Caco-2 (cell line): ENCODE data around the gene CAMK1D. TPM values are rescaled to one million over a fixed set of nuclear protein-coding genes. Genes with fewer than 3 reads are reported as not detected.

Experiments used
- BruUV-seq: library from RNA; stranded (reverse); fragments of 400-500 nt; replicated peaks from 2 replicates; lab custom pipeline; 2021; lab: Mats Ljungman, UMichigan
- CTCF ChIA-PET: fragments of 300-600 bp; sonication (Branson Sonifier 250); formaldehyde crosslinking; loops from one replicate; lab custom pipeline; 2022; ENCODE audit warnings: antibody characterized with exemption; lab: Charles Lee
- POLR2A ChIA-PET: fragments of 300-600 bp; sonication (Branson Sonifier 250); formaldehyde crosslinking; loops from one replicate; lab custom pipeline; 2022; ENCODE audit warnings: antibody characterized with exemption; lab: Charles Lee
- DNase-seq, 2 experiments: peaks; one replicate each; pipeline versions ENCODE4 v3.0.0 to v3.0.0-alpha.2; 2020 to 2022
- H3K27me3 ChIP-seq: replicated peaks from 2 replicates; pipeline ENCODE4 v1.6.0; 2011; ENCODE audit warnings: low read length; ENCODE audit not compliant: control insufficient read depth, insufficient read depth
- H3K36me3 ChIP-seq: 2 replicates; pipeline ENCODE4 v1.5.1; 2011; ENCODE audit warnings: low read length; ENCODE audit not compliant: control insufficient read depth, insufficient read depth
- H3K4me1 ChIP-seq: fragments of 250-450 bp; sonication (Bioruptor Pico); 2 replicates; pipeline ENCODE4 v1.5.1; 2020; ENCODE audit warnings: mild to moderate bottlenecking
- H3K4me3 ChIP-seq: 2 replicates; pipeline ENCODE4 v1.5.1; 2011; ENCODE audit warnings: low read depth, mild to moderate bottlenecking, control low read depth, low read length
- H3K9me3 ChIP-seq: fragments of 250-450 bp; sonication (Bioruptor Pico); 2 replicates; pipeline ENCODE4 v1.5.1; 2020; ENCODE audit warnings: mild to moderate bottlenecking, moderate library complexity
- H3K27ac Mint-ChIP-seq: one replicate; pipeline ENCODE4 v1.8.0; 2022; ENCODE audit warnings: mixed read lengths; ENCODE audit not compliant: unreplicated experiment
- H3K27me3 Mint-ChIP-seq: one replicate; pipeline ENCODE4 v1.8.0; 2022; ENCODE audit warnings: mixed read lengths; ENCODE audit not compliant: insufficient read depth, unreplicated experiment
- H3K36me3 Mint-ChIP-seq: one replicate; pipeline ENCODE4 v1.8.0; 2022; ENCODE audit warnings: mild to moderate bottlenecking, mixed read lengths; ENCODE audit not compliant: insufficient read depth, unreplicated experiment
- H3K4me1 Mint-ChIP-seq: one replicate; pipeline ENCODE4 v1.8.0; 2022; ENCODE audit warnings: low read depth, mixed read lengths; ENCODE audit not compliant: unreplicated experiment
- H3K4me3 Mint-ChIP-seq: one replicate; pipeline ENCODE4 v1.8.0; 2022; ENCODE audit warnings: mild to moderate bottlenecking, moderate library complexity, mixed read lengths; ENCODE audit not compliant: unreplicated experiment
- H3K9me3 Mint-ChIP-seq: one replicate; pipeline ENCODE4 v1.8.0; 2022; ENCODE audit warnings: mixed read lengths; ENCODE audit not compliant: unreplicated experiment
- intact Hi-C: fragments of 100-400 bp; cut with micrococcal nuclease; formaldehyde crosslinking; loops from one replicate; pipeline ENCODE4 v1.10.0; 2022; ENCODE audit not compliant: unreplicated experiment
- total RNA-seq: library from RNA; stranded (reverse); gene quantifications from 2 replicates; pipeline ENCODE4 v1.2.3, GENCODE V29; 2022
- TF ChIP-seq, protein P1 (sequence below), 2 experiments: fragments of 200-600 bp in 1 of 2; IDR thresholded peaks; 1 replicate in 1 of 2; 2 replicates in 1 of 2; pipeline versions ENCODE4 v1.5.1 to v1.8.0; 2011 to 2022; ENCODE audit warnings: antibody characterized with exemption in 1 of 2, control low read depth in 1 of 2, inconsistent platforms in 1 of 2, low read depth in 1 of 2, low read length in 1 of 2, mild to moderate bottlenecking in 1 of 2, moderate library complexity in 1 of 2; ENCODE audit not compliant: insufficient read depth in 1 of 2, severe bottlenecking in 1 of 2, unreplicated experiment in 1 of 2

The CAMK1D gene
- total RNA-seq, 1 experiment from 2014 or later: 10.9 TPM

DNA sequence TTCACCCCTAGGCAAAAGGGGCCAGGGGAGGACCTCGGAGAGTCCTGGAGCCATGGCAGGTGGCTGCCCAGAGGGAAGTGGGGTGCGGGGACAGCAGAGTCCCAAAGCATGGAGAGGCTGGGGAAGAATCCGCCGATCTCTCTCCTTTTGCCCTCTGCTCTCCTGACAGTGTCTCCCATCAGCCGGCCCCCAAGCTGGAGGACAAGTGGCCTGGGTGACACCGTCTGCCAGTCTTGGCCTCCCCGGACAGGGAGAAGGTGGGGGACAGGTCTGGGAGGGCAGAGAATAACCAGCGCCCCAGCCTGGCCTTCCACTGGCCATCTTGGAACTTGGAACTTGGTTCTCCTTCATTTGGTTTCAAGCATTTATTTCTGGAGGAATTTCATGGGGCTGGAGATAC is 77.9 kb downstream of the CAMK1D start:
- H3K4me1 Mint-ChIP-seq: no peaks in the 10 kb centered on the region
- Histone ChIP-seq H3K4me3 (no peak overlapping the region), H3K4me1 (no peaks in the 10 kb centered on the region), H3K9me3 (no peaks in the 10 kb centered on the region), H3K36me3 (no peaks in the 10 kb centered on the region), H3K27me3 (no peaks in the 10 kb centered on the region)
- peaks cover 5% of the 10 kb centered on the region for H3K9me3 Mint-ChIP-seq
- TF ChIP-seq, protein P1, sequence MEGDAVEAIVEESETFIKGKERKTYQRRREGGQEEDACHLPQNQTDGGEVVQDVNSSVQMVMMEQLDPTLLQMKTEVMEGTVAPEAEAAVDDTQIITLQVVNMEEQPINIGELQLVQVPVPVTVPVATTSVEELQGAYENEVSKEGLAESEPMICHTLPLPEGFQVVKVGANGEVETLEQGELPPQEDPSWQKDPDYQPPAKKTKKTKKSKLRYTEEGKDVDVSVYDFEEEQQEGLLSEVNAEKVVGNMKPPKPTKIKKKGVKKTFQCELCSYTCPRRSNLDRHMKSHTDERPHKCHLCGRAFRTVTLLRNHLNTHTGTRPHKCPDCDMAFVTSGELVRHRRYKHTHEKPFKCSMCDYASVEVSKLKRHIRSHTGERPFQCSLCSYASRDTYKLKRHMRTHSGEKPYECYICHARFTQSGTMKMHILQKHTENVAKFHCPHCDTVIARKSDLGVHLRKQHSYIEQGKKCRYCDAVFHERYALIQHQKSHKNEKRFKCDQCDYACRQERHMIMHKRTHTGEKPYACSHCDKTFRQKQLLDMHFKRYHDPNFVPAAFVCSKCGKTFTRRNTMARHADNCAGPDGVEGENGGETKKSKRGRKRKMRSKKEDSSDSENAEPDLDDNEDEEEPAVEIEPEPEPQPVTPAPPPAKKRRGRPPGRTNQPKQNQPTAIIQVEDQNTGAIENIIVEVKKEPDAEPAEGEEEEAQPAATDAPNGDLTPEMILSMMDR (IDR thresholded peaks at IDR 0.05; ENCODE audit: insufficient read depth in 1 of 2, low read depth in 1 of 2, low read length in 1 of 2, severe bottlenecking in 1 of 2, unreplicated experiment in 1 of 2): no peak
- peak in 1 of 2 experiments; percentile 35 for DNase-seq
- no peak overlapping the region for H3K27ac Mint-ChIP-seq
- no TSS peak for BruUV-seq
- H3K4me3 Mint-ChIP-seq: no peak overlapping the region
- ChIA-PET POLR2A (no interaction called here), CTCF (no interaction called here)
- H3K36me3 Mint-ChIP-seq: peaks cover 6% of the 10 kb centered on the region
- H3K27me3 Mint-ChIP-seq: peaks cover 5% of the 10 kb centered on the region
- intact Hi-C loops: no loop called here

DNA sequence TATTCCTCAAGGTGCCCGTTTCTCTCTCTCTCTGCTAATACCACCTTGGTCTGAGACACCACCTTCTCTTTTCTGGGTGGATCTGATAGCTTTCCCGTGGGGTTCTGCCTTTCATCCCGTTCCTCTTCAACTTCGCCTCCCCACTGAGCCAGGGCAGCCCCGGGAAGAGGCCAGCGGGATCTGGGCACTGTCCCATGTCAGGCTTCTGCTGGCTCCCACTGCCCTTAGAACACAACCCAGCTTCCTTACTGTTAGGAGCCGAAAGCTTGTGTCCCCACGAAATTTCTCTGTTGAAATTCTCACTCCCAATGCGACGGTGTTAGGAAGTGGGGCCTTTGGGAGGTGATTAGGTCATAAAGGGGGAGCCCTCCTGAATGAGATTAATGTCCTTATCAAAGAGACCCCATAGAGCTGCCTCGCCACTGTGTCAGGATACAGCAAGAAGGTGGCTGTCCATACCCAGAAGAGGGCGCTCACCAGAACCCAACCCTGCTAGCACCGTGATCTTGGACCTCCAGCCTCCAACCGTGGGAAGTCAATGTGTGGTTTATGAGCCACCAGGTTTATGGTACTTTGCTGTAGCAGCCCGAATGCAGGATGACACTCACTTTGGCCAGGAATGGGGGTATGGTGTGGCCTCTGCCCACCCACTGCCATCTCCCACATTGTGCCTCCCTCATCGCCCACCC is 79.2 kb downstream of the CAMK1D start:
- Mint-ChIP-seq H3K9me3 (peaks cover 9% of the 10 kb centered on the region), H3K27ac (no peak overlapping the region), H3K4me1 (no peaks in the 10 kb centered on the region), H3K4me3 (no peak overlapping the region), H3K27me3 (peaks cover 8% of the 10 kb centered on the region), H3K36me3 (peaks cover 6% of the 10 kb centered on the region)
- TF ChIP-seq, protein P1 (IDR thresholded peaks at IDR 0.05; ENCODE audit: insufficient read depth in 1 of 2, low read depth in 1 of 2, low read length in 1 of 2, severe bottlenecking in 1 of 2, unreplicated experiment in 1 of 2): no peak
- intact Hi-C loops: no loop called here
- BruUV-seq: no TSS peak
- H3K27me3 ChIP-seq: no peaks in the 10 kb centered on the region
- ChIA-PET CTCF (interaction anchor here (1.1 kb wide), 1 partner anchor 228 kb away, joined by 3 read pairs; no protein-coding TSS in a partner anchor), POLR2A (no interaction called here)
- H3K9me3 ChIP-seq: no peaks in the 10 kb centered on the region
- H3K4me1 ChIP-seq: no peaks in the 10 kb centered on the region
- no peak overlapping the region for H3K4me3 ChIP-seq
- peak in 1 of 2 experiments; percentile 34 for DNase-seq
- no peaks in the 10 kb centered on the region for H3K36me3 ChIP-seq

DNA sequence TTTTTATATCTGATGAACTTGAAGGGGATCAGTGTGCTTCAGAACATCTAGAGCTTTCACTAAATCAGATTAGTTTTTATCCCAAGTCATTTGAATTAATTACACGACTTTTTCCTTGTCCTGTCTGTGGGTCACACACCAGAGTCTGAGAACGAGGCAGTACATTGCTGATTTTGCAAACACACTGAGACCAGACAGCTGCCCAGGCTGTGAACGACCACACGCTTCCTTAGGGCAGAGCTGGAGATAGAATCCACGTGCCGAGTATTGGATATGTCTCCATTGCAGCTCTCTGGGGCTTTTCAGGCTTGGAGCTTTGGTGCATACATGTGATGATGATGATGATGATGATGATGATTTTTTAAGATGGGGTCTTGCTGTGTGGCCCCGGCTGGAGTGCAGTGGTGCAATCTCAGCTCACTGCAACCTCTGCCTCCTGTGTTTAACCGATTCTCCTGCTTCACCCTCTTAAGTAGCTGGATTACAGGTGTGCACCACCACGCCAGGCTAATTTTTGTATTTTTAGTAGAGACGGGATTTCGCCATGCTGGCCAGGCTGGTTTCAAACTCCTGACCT is 81.1 kb downstream of the CAMK1D start:
- TF ChIP-seq, protein P1 (IDR thresholded peaks at IDR 0.05; ENCODE audit: insufficient read depth in 1 of 2, low read depth in 1 of 2, low read length in 1 of 2, severe bottlenecking in 1 of 2, unreplicated experiment in 1 of 2): no peak
- no peak overlapping the region for H3K4me3 ChIP-seq
- no peaks in the 10 kb centered on the region for H3K36me3 ChIP-seq
- H3K4me1 ChIP-seq: no peaks in the 10 kb centered on the region
- peaks cover 8% of the 10 kb centered on the region for H3K27me3 Mint-ChIP-seq
- no peak overlapping the region for H3K27ac Mint-ChIP-seq
- H3K27me3 ChIP-seq: no peaks in the 10 kb centered on the region
- no peaks in the 10 kb centered on the region for H3K9me3 ChIP-seq
- H3K4me3 Mint-ChIP-seq: no peak overlapping the region
- no TSS peak for BruUV-seq
- H3K4me1 Mint-ChIP-seq: no peaks in the 10 kb centered on the region
- no peaks in the 10 kb centered on the region for H3K36me3 Mint-ChIP-seq
- POLR2A ChIA-PET: no interaction called here
- no peak for DNase-seq
- peaks cover 9% of the 10 kb centered on the region for H3K9me3 Mint-ChIP-seq
- CTCF ChIA-PET: no interaction called here
- intact Hi-C loops: no loop called here
